Lower leg skin (tissue), 4 donors: ENCODE results near the gene GSTM4. TPM values are rescaled to one million over a fixed set of nuclear protein-coding genes. Genes with fewer than 3 reads are reported as not detected.

Experiments
- DNase-seq, 2 donors: peaks; one replicate each; pipeline ENCODE4 v3.0.0-alpha.2; 2019; ENCODE audit warnings: low spot score in 2 of 2
- H3K4me3 ChIP-seq: fragments of 200-600 bp; sonication (generic); 2 replicates; pipeline ENCODE4 v1.5.1; 2017; ENCODE audit warnings: mild to moderate bottlenecking, low read depth; ENCODE audit not compliant: poor library complexity, severe bottlenecking
- POLR2A ChIP-seq, 2 donors: fragments of 450-650 bp; IDR thresholded peaks; one replicate each; pipeline ENCODE4 v1.6.1; 2016 to 2017; ENCODE audit warnings: antibody characterized with exemption in 2 of 2, mild to moderate bottlenecking in 1 of 2, moderate library complexity in 1 of 2
- WGBS, 2 donors: methylation state at CpG; one replicate each; pipeline ENCODE4 v1.1.5; 2018; 5-methylcytosine and 5-hydroxymethylcytosine counted together
- intact Hi-C: fragments of 100-400 bp; cut with DNase I; formaldehyde crosslinking; loops from one replicate; pipeline ENCODE4 v1.15.0; 2023; ENCODE audit warnings: low total_unique reads
- total RNA-seq, 4 donors: library from RNA; depleted of rRNA; stranded (reverse); fragments of >200 nt; gene quantifications; one replicate each; pipeline ENCODE4 v1.1.0, GENCODE V29; 2016
- TF ChIP-seq, protein P1 (sequence below), 3 donors: fragments of 450-650 bp; IDR thresholded peaks; one replicate each; pipeline ENCODE4 v1.5.1; 2016; ENCODE audit warnings: antibody characterized with exemption in 3 of 3, mild to moderate bottlenecking in 3 of 3, moderate library complexity in 2 of 3

GSTM4 gene
- total RNA-seq, 4 donors from 2014 or later = 13.4 to 23.3 (median 19.1) TPM

DNA sequence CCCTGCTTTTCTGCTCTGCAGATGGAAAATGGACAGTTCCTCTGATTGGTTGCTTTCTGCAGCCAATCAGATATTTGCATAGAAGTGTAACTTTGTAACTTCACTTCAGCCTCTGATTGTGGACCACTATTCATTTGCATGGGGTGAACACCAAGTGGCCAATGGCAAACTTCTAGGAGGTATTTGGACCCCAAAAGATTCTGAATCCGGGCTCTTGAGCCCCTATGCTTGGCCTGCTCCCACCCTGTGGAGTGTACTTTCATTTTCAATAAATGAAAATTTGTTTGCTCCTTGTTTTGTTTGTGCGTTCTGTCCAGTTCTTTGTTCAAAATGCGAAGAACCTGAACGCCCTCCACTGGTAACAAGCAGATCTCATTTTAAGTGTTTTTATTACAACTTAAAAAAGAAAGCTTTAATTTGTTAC is 6.4 kb upstream of the GSTM4 start:
- intact Hi-C loops = no loop called here
- DNase-seq = peak; percentile 7 to 17
- 60 to 61% methylated on average over 4 of the region's 4 CpGs for WGBS, 2 donors
- H3K4me3 ChIP-seq = no peak overlapping the region
- TF ChIP-seq, protein P1, sequence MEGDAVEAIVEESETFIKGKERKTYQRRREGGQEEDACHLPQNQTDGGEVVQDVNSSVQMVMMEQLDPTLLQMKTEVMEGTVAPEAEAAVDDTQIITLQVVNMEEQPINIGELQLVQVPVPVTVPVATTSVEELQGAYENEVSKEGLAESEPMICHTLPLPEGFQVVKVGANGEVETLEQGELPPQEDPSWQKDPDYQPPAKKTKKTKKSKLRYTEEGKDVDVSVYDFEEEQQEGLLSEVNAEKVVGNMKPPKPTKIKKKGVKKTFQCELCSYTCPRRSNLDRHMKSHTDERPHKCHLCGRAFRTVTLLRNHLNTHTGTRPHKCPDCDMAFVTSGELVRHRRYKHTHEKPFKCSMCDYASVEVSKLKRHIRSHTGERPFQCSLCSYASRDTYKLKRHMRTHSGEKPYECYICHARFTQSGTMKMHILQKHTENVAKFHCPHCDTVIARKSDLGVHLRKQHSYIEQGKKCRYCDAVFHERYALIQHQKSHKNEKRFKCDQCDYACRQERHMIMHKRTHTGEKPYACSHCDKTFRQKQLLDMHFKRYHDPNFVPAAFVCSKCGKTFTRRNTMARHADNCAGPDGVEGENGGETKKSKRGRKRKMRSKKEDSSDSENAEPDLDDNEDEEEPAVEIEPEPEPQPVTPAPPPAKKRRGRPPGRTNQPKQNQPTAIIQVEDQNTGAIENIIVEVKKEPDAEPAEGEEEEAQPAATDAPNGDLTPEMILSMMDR (IDR thresholded peaks at IDR 0.05) = no peak
- TF ChIP-seq POLR2A (IDR thresholded peaks at IDR 0.05) = no peak

DNA sequence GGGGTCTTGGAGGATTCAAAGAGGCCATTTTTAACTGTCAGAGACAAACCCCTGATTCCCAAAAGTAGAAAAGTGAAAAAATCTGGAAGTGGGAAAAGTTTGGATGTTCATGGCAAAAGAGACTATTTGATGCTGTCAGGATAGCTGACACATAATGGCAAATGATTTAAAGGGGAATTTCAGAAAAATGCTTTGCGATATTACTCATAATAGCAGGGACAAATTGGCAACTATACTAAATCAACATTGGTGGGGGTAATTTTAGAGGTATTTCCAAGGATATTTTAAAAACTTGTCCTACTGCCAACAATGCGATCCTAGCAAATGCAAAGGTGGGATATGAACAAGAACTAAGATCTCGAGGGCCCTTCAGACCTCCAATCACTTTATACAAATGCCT is 5.3 kb upstream of the GSTM4 start:
- intact Hi-C loops = no loop called here
- H3K4me3 ChIP-seq = no peak overlapping the region
- TF ChIP-seq, protein P1 (IDR thresholded peaks at IDR 0.05) = no peak
- TF ChIP-seq POLR2A (IDR thresholded peaks at IDR 0.05) = no peak
- no peak for DNase-seq
- WGBS, 2 donors = 91 to 92% methylated on average over 3 of the region's 3 CpGs

DNA sequence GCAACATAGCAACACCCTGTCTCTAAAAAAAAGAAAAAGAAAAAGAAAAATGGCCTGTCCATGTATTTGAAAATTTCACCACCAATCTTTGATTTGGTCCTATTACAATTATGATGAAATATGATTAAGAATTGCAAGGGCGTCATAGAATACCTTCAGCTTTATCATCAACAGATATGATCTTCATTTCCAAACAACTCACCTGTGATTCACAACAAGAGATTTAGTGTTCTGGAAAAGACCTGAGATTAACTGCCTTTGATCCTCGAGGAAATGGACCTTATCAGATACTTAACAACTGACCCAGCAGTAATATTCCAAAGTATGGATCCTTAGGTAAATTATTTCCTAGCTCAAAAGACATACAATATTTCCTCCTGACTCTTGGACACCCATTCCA is 3.5 kb upstream of the GSTM4 start:
- H3K4me3 ChIP-seq = no peak overlapping the region
- TF ChIP-seq POLR2A (IDR thresholded peaks at IDR 0.05) = no peak
- TF ChIP-seq, protein P1 (IDR thresholded peaks at IDR 0.05) = no peak
- intact Hi-C loops = no loop called here
- WGBS, 2 donors = 65 to 77% methylated on average over 2 of the region's 2 CpGs
- DNase-seq = no peak

DNA sequence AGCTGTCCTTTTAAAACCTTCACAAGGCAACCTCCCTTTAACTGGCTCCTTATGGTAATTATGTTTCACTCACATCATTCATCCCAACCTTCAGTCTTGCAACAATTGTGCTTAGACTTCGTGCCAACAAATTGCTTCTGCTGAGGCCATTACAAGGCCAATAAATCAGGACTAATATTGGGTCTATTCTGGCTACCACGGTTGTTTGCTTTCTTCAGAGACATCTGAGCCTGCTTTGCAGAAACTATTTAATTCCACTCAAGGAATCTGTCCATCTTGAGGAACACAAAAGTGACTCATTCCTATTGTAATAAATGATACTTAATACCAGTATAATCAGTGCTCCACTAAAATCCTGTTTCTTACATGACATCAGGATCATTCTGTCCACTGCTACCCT is 2.6 kb upstream of the GSTM4 start:
- no peak for DNase-seq
- H3K4me3 ChIP-seq = no peak overlapping the region
- WGBS, 2 donors = 48 to 57% methylated on average over 2 of the region's 2 CpGs
- intact Hi-C loops = no loop called here
- TF ChIP-seq, protein P1 (IDR thresholded peaks at IDR 0.05) = no peak
- no peak for TF ChIP-seq POLR2A (IDR thresholded peaks at IDR 0.05)

DNA sequence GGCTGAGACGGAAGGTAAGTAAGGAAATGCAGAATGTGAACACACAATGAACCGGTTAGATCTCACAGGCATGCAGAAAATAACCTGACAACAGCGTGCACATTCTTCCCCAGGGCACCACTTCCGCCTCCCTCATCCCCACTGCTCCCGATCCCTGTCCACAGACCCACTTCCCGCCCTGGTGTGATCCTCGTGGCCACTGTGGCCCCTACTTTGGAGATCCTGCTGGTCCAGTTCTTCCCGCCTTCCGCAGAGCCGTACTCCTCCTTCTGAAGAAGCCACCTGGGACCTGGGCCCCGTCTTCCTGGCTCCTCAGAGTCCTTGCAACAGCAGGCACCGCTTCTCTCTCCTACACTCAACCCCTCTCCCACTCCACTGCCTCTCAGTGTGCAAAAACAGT is 1.4 kb upstream of the GSTM4 start:
- 89 to 93% methylated on average over 12 of the region's 12 CpGs for WGBS, 2 donors
- DNase-seq = peak; percentile 11 to 80
- TF ChIP-seq, protein P1 (IDR thresholded peaks at IDR 0.05) = no peak
- TF ChIP-seq POLR2A (IDR thresholded peaks at IDR 0.05) = no peak
- H3K4me3 ChIP-seq = no peak overlapping the region
- intact Hi-C loops = no loop called here

DNA sequence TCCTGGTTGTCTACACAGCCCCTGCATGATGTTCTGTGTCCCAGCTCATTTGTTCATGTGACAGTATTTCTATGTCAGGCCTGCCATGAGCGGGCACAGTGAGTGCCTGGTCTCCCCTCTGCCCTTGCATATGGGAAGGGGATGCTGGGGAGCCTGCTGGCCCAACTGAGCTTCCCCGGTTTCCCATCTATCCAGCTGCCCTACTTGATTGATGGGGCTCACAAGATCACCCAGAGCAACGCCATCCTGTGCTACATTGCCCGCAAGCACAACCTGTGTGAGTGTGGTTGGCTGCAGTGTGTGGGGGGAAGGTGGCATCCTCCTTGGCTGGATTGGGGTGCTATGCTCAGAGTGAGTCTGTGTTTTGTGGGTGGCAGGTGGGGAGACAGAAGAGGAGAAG is 1.5 kb downstream of the GSTM4 start:
- no peak overlapping the region for H3K4me3 ChIP-seq
- intact Hi-C loops = no loop called here
- TF ChIP-seq POLR2A (IDR thresholded peaks at IDR 0.05) = no peak
- DNase-seq = peak; percentile 10 to 60
- WGBS, 2 donors = 84 to 87% methylated on average over 4 of the region's 4 CpGs
